ENCODE measurements around the gene BMP7.
"Not testable (repeated sequence)": the region's sequence is repeated elsewhere in the genome, so short reads cannot be mapped to it uniquely, and the experiment has no call there.

BMP7 gene

DNA sequence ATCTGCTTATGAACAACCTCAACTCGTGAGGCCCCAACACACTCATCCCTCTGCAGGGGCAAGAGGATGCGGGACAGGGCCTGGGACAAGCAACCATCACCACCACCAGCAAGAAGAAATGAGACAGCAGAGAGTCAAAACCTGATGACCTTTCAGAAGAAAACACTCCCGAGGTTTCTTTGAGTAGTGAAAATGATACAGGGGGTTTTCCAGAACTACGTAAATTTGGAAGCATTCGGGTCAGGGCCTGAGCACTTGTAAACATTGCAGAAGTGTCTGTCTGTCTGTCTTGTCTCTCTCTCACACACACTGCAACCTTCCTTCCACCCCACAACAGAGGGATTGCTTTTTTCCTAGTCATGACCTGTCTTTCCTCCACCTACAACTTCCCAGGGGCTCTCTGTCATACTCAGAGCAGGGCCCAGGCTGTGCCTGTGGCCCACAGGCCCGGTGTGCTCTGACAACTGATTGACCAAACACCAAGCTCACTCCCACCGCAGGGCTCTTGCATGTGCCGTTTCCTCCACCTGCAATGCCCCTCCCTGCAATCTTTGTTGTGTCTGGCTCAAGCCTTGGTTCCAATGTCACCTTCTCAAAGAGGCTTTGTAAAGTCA, 90.9 kb downstream of the BMP7 start:
- in situ Hi-C loops (cut with MboI; ENCODE audit: low sequenced_read_pairs), result no loop called here

DNA sequence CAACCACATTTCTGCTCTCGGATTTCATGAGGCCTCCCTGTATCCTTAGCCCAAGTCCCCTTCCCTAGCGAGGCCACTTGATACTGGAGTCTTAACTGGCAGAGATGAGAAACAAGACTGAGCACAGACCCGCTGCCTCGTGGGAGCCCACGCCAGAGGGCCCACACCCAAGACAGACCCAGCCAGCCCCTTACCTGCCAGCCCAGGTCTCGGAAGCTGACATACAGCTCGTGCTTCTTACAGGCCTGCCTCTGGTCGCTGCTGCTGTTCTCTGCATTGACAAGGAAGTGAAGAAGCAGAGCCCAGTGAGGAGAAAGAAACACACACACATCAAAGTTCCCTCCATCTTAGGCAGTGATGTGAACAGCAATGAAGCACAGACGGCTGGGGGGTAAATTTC, 91.7 kb downstream of the BMP7 start:
- in situ Hi-C loops (cut with MboI; ENCODE audit: low sequenced_read_pairs), result no loop called here

DNA sequence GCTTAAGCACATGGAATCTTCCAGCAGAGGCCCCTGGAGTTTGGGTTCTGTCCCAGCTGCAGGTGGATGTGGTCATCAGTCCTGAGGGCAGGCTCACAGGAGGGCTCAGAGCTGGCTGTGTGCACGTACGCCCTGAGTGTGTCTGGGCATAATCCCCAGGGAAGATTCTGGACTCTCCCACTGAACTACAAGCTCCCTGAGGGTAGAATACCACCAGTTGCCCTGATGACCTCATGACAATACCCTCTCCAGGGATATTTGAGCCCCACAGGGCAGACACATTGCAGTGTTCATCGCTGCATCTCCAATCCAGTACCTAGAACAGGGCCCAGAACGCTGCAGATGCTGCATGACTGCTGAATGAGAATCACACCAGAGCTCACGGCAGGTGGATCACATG, 92.5 kb downstream of the BMP7 start:
- in situ Hi-C loops (cut with MboI; ENCODE audit: low sequenced_read_pairs), result no loop called here

DNA sequence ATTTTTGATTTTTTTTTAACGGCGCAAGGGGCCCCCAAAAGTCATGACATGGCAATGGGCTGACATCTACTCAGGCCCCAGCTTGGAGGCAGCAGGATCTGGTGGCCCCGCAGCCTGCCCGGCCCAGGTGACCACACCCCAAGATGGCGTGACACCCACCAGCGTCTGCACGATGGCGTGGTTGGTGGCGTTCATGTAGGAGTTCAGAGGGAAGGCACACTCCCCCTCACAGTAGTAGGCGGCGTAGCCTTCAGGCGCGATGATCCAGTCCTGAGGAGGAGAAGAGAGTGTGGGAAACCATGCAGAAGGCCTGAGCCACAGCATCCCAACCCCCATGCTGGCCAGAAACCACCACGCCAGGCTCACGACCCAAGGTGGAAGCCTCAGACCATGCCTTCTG, 93.4 kb downstream of the BMP7 start:
- in situ Hi-C loops (cut with MboI; ENCODE audit: low sequenced_read_pairs), result no loop called here

DNA sequence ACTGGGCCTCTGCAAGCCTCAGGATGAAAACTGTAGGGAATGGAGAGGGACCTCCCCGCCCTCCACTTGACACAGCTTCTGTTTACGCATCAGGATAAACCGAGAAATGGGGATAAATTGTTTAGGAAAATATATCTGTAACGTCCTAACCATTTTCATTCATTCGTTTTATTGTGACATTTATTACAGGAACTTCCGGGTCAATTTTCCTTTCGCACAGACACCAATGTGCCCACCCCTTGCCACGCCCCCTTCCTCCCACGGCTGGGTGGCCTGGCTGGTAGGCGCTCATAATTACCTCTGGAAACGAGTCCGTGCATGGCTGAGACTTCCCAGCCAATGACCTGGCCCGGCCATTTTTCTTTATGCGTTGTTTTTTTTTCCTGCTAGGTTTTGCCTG, 96.1 kb downstream of the BMP7 start:
- in situ Hi-C loops (cut with MboI; ENCODE audit: low sequenced_read_pairs), result no loop called here

DNA sequence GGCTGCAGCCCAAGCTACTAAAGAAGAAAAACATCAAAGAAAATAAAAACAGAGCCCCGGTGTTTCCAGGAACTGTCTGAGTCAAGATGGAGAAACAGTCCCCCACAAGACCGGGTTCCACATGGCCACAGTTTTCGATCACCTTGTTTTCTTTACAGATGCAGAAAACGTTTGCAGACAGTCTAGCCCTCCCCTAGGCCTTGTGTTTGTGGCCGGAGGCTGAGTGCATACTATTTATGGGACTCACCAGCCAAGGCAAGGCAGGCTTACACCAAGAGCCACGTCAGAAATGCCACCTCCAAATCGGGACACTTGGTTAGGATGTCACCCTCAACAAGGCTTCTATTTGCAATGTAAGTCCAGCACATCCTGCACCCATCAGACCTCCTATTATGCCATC, 97.3 kb downstream of the BMP7 start:
- in situ Hi-C loops (cut with MboI; ENCODE audit: low sequenced_read_pairs), result no loop called here

DNA sequence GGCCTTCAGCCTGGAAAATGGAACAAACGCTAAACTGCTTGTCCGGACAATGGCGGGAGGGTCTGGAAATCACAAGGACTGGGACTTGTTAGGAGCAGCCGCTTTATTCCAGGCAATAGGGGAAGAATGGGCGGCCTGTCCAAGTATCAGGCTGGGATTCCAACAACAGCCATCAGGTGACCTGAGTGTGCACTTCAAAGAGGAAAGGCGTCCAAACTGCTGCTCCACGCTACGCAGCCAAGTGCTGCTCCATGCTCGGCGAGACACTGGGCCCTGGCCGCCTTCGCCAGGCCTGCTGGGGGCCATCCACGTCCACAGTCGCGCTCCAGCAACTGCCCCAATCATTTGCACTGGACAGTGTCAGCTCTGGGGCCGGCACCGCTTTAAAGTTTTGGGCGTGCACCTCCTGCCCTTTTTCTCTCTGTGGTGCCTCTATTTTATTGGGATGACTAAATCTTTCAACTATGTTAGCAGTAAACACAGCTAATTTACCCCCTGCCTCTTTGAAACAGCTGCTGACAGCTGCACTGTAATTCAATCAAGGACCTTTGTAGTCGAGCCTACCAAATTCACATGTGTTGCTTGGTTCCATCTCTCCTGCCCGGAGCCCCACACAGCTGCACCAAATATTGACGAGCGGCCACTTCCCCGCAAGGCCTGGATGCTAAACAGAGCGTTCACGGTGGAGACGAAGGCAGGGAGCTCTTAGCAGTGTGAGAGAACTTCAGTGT, 98.3 kb downstream of the BMP7 start:
- in situ Hi-C loops (cut with MboI; ENCODE audit: low sequenced_read_pairs), result no loop called here

DNA sequence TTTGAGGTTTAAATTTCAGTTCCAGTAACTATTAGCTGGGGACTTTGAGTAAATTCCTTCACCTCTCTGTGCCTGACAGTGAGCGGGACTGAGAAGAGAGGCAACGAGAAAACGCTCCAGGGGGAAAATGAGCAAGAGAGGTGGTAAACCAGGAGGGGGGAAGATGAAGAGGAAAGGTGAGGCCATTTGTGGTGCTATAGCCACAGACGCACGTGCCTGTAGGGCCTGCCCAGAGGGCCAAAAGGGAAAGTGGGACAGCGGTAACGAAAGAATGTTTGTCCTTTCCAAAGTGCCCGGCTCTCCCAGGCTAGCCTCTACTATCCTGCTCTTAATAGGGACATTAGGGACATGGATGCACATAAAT, 99.2 kb downstream of the BMP7 start:
- in situ Hi-C loops (cut with MboI; ENCODE audit: low sequenced_read_pairs), result no loop called here

DNA sequence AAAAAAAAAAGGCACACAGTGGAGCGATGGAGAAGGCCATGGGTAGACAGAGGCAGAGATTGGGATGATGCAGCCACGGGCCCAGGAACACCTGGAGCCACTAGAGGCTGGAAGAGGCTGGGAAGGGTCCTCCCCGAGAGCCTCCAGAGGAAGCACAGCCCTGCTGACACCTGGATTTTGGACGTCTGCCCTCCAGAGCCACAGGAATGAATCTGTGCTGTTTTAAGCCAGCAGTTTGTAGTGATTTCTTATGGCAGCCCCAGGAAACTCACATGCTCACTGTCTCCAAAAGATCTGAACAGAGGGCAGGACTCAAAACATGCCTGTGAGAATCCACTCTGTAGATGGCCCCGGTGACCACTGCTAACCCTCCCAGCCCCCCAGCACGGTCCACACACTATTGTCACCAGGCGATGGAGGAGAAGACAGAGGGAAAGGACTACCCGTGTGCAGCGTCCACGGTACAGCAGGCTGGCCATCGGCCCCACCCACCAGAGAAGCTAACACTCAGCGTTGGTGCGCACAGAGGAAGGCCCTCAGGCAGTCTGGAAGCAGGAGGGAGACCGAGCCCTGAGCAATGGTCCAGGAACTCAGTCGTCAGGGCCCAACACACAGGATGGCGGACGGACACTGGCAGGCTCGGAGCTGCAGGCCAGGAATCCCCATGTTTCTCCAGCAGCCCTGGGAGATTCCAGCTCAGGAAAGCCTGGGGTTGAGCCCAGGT, 99.7 kb downstream of the BMP7 start:
- in situ Hi-C loops (cut with MboI; ENCODE audit: low sequenced_read_pairs), result no loop called here

DNA sequence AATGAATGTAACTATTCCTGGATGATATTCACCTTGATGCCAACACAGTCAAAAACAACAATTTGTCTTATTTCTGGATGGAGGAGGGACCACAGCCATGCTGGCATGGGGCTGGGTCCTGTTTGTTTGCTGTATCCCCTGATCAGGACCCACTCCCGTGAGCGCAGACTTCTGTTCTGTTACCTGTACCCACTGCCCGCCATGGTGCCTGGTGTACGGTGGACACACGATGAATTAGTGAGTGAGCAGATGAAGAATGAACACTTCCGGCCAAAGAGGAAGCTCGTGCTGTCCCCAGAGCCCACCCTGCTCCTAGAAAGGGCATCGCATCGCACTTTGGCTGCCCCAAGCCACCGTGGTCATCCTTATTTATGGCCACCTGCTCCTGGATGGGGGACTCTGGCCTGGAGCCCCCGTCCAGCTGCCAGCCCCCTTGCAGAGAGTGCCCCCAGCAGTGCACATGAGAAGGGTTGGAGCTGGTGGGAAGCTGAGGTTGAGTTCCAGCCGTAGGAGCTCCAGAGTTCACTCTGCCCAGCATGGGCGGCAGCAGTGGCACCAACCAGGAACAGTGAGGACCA, 100.9 kb downstream of the BMP7 start:
- in situ Hi-C loops (cut with MboI; ENCODE audit: low sequenced_read_pairs), result no loop called here

DNA sequence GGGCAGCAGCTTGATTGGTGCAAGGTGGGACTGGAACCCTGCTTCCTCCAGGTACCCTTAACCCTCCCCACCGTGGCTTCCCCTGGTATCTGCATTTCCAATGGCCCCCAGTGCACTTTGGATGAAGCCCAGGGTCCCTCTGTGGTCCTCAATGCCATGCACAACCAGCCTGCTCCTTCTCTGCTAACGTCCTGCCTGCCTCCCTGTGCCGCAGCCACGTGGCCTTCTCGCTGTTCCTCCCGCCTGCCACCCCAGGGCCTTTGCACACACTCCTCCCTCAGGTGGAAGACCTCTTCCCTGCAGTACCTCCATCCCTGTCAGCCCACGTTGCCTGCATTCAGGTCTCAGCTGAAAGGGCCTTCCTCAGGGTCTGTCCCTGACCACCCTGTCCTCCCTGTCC, 101.6 kb downstream of the BMP7 start:
- in situ Hi-C loops (cut with MboI; ENCODE audit: low sequenced_read_pairs), result no loop called here

DNA sequence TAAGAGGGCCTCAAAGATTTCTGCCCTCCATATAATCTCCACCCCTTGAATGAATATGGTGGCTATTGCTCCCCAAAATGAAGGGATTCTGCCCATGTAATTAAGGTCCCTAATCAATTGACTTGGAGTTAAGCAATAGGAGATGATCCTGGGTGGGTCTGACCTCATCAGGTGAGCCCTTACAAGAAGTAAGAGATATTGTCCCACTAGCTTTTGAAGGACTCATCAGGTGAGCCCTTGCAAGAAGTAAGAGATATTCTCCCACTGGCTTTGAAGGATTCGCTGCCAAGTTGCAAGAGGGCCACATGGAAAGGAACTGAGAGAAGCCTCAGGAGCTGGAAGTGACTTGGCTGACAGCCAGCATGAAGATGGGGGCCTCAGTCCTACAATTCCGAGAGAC, 103.4 kb downstream of the BMP7 start:
- in situ Hi-C loops (cut with MboI; ENCODE audit: low sequenced_read_pairs), result no loop called here

DNA sequence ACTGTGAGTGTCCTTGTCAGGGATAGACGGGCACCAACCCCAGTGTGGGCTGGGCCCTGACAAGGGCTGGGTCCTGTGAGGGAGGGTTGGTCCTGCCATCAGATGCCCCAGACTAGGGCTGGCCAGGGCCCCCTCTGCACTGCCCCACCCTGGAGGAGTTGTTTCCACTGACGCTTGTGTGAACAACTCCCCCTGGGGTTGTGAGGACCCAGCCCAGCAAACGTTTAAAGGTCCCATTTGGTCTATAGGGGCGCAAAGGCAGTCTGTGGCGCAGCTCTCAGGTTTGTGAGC, 104.1 kb downstream of the BMP7 start:
- in situ Hi-C loops (cut with MboI; ENCODE audit: low sequenced_read_pairs), result no loop called here

DNA sequence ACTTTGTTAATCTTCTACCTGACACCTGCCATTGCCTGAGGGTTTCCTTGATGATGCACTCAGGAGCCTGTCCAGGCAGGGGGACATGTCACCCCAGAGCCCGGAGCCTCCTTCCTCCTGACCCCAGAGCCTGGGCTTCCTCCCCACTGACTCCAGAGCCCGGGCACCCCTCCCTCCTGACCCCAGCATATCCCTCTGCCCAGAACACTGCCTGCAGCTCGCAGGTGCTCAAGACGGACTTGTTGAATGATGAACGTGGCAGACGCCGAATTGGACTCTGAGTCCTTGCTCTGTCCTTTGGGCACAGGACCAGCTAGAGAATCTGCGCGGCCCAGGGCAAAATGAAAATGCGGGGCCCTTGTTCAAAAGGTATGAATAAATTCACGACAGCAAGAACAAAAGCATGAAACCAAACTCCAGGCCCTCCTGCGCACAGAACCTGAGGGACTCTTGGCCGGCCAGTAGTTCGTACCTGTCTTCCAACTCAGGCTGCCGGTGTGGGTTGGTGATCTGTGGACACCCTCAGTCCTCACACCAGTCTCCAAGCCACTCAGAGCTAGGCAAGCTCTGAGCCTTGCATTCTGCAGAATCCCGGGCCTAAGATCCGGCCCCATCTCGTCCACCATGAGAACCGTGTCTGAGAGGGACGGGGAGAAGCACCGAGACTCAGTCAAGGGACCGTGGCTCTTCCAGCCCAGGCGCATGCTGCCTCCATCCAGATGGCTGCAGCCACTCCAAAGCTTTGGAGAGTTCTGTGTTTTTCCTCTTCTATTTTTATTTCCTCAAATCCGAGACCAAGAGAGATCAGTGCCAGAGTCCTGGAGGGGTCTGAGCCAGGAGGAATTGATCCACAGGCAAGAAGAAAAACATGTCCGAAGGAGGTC, 104.7 kb downstream of the BMP7 start:
- in situ Hi-C loops (cut with MboI; ENCODE audit: low sequenced_read_pairs), result no loop called here

DNA sequence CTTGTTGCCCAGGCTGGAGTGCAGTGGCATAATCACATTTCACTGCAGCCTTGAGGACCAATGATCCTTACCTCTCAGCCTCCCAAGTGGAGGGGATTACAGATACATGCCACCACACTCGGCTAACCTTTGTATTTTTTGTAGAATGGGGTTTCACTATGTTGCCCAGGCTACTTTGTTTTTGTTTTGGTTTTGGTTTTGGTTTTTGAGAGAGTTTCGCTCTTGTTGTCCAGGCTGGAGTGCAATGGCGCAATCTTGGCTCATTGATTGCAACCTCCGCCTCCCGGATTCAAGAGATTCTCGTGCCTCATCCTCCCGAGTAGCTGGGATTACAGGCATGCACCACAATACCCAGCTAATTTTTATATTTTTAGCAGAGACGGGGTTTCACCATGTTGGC, 105.5 kb downstream of the BMP7 start:
- in situ Hi-C loops (cut with MboI; ENCODE audit: low sequenced_read_pairs), result no loop called here

DNA sequence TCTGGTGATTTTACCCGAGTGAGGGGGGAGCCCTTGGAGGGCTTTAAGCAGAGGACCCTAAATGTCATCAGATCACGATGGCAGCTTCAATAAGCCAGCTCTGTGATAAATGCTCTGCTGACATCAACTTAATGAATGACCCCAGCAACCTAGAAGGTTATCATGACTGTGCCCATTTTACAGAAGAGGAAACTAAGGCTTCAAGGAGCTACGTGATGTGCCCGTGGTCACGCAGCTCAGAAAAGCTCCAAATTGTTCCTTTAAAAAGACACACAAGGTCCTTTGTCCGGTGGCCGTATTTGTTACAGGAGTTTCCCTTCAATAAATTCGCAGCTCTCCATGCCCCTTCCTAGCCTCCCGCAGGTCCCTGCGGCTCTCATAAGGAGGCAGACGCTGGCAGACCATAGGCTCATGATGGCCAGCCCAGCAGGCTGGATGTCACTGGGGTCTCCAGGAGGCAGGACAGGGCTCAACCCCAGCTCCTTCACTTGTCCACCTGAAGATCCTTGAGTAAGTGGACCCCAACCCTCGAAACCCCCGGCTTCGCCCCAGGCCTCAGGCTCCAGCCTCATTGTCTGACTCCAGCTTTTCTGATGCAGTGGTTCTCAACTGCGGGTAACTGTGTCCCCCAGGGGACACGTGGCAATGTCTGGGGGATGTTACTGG, 106.4 kb downstream of the BMP7 start:
- in situ Hi-C loops (cut with MboI; ENCODE audit: low sequenced_read_pairs), result no loop called here

DNA sequence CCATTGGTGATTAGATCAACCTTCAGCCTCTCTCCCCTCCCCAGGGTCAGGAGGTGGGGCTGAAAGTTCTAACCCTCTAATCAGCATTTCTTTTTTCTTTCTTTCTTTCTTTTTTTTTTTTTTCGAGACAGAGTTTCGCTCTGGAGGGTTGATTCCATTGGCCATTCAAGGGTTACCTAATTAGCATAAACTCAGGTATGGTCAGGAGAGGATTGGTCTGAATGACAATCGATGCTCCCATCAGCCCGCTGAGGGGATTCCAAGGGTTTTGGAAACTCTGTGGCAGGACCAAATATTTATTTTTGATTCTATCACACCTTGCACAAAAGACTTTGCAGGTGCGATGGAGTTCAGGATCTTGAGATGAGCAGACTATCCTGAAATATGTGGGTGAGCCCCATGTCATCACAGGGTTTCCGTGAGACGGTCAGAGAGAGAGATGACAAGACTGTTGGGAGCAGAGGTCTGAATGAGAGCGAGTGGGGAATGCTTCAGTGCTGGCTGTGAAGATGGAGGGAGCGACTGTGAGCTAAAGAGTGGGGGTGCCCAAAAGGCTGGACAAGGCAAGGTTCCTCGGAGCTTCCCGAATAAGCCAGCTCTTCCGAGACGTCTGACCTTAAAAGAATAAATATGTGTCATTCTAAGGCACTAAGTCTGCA, 107.1 kb downstream of the BMP7 start:
- in situ Hi-C loops (cut with MboI; ENCODE audit: low sequenced_read_pairs), result no loop called here

DNA sequence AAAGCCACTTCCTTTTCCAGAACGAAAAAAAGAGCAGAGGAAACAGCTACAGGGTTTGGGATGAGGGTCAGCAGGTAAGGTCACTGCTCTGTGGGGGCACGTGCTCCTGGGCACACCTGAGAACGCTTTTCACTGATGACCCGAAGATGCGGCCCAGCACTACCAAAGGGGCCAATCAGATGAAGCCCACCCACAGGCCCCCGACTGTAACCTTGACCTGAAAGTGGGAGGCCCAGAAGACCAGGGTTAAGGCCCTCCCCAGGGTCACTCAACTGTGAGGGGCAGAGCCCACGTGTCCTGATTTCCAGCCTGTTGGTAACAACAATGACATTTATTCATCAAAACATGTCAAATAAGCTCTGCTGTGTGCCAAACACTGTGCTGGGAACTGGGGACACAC, 108.0 kb downstream of the BMP7 start:
- in situ Hi-C loops (cut with MboI; ENCODE audit: low sequenced_read_pairs), result no loop called here

DNA sequence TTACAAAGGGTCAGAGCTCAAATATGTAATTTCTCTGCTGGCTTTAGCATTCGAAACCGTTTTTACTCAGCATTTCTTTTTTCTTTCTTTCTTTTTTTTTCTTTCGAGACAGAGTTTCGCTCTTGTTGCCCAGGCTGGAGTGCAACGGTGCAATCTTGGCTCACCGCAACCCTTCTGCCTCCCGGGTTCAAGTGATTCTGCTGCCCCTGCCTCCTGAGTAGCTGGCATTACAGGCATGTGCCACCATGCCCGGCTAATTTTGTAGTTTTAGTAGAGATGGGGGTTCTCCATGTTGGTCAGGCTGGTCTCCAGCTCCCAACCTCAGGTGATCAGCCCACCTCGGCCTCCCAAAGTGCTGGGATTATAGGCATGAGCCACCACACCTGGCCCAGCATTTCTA, 108.7 kb downstream of the BMP7 start:
- in situ Hi-C loops (cut with MboI; ENCODE audit: low sequenced_read_pairs), result not testable (repeated sequence)

DNA sequence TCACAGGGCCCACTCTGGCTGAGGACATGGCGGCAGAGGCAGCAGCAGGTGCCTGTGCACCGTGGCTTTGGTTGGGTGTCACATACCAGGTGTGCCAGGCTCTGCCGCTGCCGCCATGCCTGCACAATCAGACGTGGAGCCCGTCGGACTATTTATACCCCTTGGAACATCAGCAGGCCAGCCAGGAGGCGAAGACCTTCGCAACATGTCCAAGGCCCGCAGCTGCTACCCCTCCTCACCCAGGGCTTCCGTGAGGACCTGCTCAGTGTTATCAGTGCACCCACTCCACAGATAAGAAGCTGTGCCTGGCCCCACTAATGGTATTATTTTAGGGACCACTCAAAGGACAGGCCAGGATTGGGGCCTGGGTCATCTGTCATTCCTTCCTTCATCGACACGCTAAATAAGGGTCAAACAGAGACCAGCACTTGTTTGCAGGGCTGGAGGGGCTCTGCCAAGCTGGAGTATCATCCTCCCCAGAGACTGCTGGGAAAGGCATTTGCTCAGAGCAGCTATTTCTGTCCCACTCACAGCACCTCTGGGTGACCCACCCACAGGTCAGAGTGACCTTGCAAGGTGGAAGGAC, 109.2 kb downstream of the BMP7 start:
- in situ Hi-C loops (cut with MboI; ENCODE audit: low sequenced_read_pairs), result no loop called here
